ENCODE data around the gene C5orf22.

DNA sequence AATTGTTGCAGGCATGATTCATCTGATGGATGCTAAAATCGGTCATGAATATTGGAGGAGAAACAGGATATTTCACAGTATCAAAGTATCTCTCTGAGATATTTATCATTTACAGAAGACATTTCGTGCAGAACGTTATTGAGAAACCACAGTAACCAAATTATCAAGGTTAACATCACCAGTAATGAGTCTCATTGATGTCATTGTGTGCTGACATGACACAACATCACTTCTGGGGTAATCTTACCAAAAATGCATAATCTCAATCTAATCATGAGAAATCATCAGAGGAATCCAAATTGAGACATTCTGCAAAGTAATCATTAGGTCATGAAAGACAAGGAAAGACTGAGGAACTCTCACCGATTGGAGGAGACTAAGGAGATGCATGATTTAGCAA is 42.7 kb downstream of the C5orf22 start:
- TF ChIP-seq, protein P1, sequence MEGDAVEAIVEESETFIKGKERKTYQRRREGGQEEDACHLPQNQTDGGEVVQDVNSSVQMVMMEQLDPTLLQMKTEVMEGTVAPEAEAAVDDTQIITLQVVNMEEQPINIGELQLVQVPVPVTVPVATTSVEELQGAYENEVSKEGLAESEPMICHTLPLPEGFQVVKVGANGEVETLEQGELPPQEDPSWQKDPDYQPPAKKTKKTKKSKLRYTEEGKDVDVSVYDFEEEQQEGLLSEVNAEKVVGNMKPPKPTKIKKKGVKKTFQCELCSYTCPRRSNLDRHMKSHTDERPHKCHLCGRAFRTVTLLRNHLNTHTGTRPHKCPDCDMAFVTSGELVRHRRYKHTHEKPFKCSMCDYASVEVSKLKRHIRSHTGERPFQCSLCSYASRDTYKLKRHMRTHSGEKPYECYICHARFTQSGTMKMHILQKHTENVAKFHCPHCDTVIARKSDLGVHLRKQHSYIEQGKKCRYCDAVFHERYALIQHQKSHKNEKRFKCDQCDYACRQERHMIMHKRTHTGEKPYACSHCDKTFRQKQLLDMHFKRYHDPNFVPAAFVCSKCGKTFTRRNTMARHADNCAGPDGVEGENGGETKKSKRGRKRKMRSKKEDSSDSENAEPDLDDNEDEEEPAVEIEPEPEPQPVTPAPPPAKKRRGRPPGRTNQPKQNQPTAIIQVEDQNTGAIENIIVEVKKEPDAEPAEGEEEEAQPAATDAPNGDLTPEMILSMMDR (conservative IDR thresholded peaks at IDR 0.05 in 1 of 2, IDR thresholded peaks at IDR 0.05 in 1 of 2; ENCODE audit: low read depth in 1 of 2, low read length in 2 of 2) = no peak
- TF ChIP-seq EZH2 (IDR thresholded peaks at IDR 0.05; ENCODE audit: low read length, missing control alignments) = no peak
